GM23338 (cell line): ENCODE measurements around the gene HCN3. TPM values are rescaled to one million over a fixed set of nuclear protein-coding genes. Genes with fewer than 3 reads are reported as not detected.

Experiments
- ATAC-seq: fragments of 200-7000 bp; cut with Tn5 transposase; 3 replicates; pipeline ENCODE4 v1.9.1; 2020
- DNase-seq: peaks from one replicate; pipeline ENCODE4 v3.0.0-alpha.2; 2015; ENCODE audit warnings: low spot score
- H2AFZ ChIP-seq: fragments of 200-600 bp; sonication (generic); 2 replicates; pipeline ENCODE4 v1.8.0; 2016; ENCODE audit warnings: antibody characterized with exemption, mild to moderate bottlenecking, moderate library complexity
- H3F3A ChIP-seq: fragments of 200-600 bp; sonication (generic); replicated peaks from 2 replicates; pipeline ENCODE4 v1.8.0; 2017; ENCODE audit warnings: antibody characterized with exemption, mixed run types, low read depth
- H3K27ac ChIP-seq: fragments of 200-600 bp; sonication (generic); 2 replicates; pipeline ENCODE4 v1.6.1; 2016; ENCODE audit warnings: low read depth
- H3K27me3 ChIP-seq: fragments of 200-600 bp; sonication (generic); 2 replicates; pipeline ENCODE4 v1.8.0; 2016; ENCODE audit warnings: mild to moderate bottlenecking, mixed run types, moderate library complexity; ENCODE audit not compliant: insufficient read depth
- H3K36me3 ChIP-seq: fragments of 200-600 bp; sonication (generic); 2 replicates; pipeline ENCODE4 v1.8.0; 2016; ENCODE audit warnings: mild to moderate bottlenecking; ENCODE audit not compliant: insufficient read depth
- H3K4me1 ChIP-seq: fragments of 200-600 bp; sonication (generic); 2 replicates; pipeline ENCODE4 v1.8.0; 2016; ENCODE audit warnings: mild to moderate bottlenecking, moderate library complexity; ENCODE audit not compliant: insufficient read depth
- H3K4me2 ChIP-seq: fragments of 200-600 bp; sonication (generic); 2 replicates; pipeline ENCODE4 v1.7.1; 2017; ENCODE audit warnings: mixed run types
- H3K4me3 ChIP-seq: fragments of 200-600 bp; sonication (generic); 2 replicates; pipeline ENCODE4 v1.6.1; 2016; ENCODE audit warnings: mixed run types
- H3K79me2 ChIP-seq: fragments of 200-600 bp; sonication (generic); replicated peaks from 2 replicates; pipeline ENCODE4 v1.8.0; 2017; ENCODE audit warnings: mild to moderate bottlenecking; ENCODE audit not compliant: insufficient read depth
- H3K9me2 ChIP-seq: fragments of 200-600 bp; sonication (generic); 2 replicates; pipeline ENCODE4 v1.8.0; 2017; ENCODE audit not compliant: insufficient read depth
- H4K20me1 ChIP-seq: fragments of 200-600 bp; sonication (generic); replicated peaks from 2 replicates; pipeline ENCODE4 v1.8.0; 2017; ENCODE audit warnings: mild to moderate bottlenecking; ENCODE audit not compliant: insufficient read depth
- H3K27ac Mint-ChIP-seq: 2 replicates; pipeline ENCODE4 v1.8.0; 2020; ENCODE audit warnings: inconsistent platforms, mild to moderate bottlenecking, moderate library complexity, mixed read lengths
- H3K27me3 Mint-ChIP-seq: 3 replicates; pipeline ENCODE4 v1.8.0; 2022; ENCODE audit warnings: low read depth, mild to moderate bottlenecking, moderate library complexity, mixed read lengths, inconsistent platforms; ENCODE audit not compliant: insufficient read depth, poor library complexity
- H3K36me3 Mint-ChIP-seq: 3 replicates; pipeline ENCODE4 v1.8.0; 2021; ENCODE audit warnings: low read depth, mild to moderate bottlenecking, inconsistent platforms, moderate library complexity, mixed read lengths
- H3K4me1 Mint-ChIP-seq: 3 replicates; pipeline ENCODE4 v1.8.0; 2020; ENCODE audit warnings: mild to moderate bottlenecking, inconsistent platforms, mixed read lengths
- H3K4me3 Mint-ChIP-seq: 3 replicates; pipeline ENCODE4 v1.8.0; 2021; ENCODE audit warnings: moderate library complexity, mild to moderate bottlenecking, inconsistent platforms, mixed read lengths
- H3K9me3 Mint-ChIP-seq: 3 replicates; pipeline ENCODE4 v1.8.0; 2020; ENCODE audit warnings: moderate library complexity, mild to moderate bottlenecking, inconsistent platforms, mixed read lengths
- CREB1 ChIP-seq: fragments of 250-450 bp; sonication (Bioruptor Pico); IDR thresholded peaks from 2 replicates; pipeline ENCODE4 v1.5.0; 2020; ENCODE audit warnings: low read depth, mild to moderate bottlenecking, moderate library complexity
- CTCF ChIP-seq, 2 experiments: fragments of 200-600 bp in 1 of 2; sonication (generic) in 1 of 2; conservative IDR thresholded peaks; 2 replicates each; pipeline versions ENCODE4 v1.5.1 to v1.6.1; 2016 to 2017; ENCODE audit warnings: antibody characterized with exemption in 2 of 2, low read depth in 2 of 2, mild to moderate bottlenecking in 2 of 2, moderate library complexity in 1 of 2
- ETS1 ChIP-seq: IDR thresholded peaks from 2 replicates; pipeline ENCODE4 v1.6.1; 2016; ENCODE audit warnings: antibody characterized with exemption
- EZH2 ChIP-seq: fragments of 200-600 bp; sonication (generic); IDR thresholded peaks from one replicate; pipeline ENCODE4 v1.8.0; 2017; ENCODE audit warnings: antibody characterized with exemption, mild to moderate bottlenecking, low read depth; ENCODE audit not compliant: unreplicated experiment
- EZH2phosphoT487 ChIP-seq: fragments of 200-600 bp; sonication (generic); IDR thresholded peaks from one replicate; pipeline ENCODE4 v1.8.1; 2018; ENCODE audit warnings: antibody characterized with exemption; ENCODE audit not compliant: unreplicated experiment
- JUNB ChIP-seq: IDR thresholded peaks from one replicate; pipeline ENCODE4 v1.6.1; 2016; ENCODE audit warnings: antibody characterized with exemption; ENCODE audit not compliant: unreplicated experiment
- NANOG ChIP-seq: IDR thresholded peaks from 2 replicates; pipeline ENCODE4 v1.6.1; 2016; ENCODE audit warnings: antibody characterized with exemption, borderline replicate concordance
- POLR2AphosphoS5 ChIP-seq: IDR thresholded peaks from 2 replicates; pipeline ENCODE4 v1.6.1; 2016; ENCODE audit warnings: antibody characterized with exemption, low read depth
- STAT1 ChIP-seq: IDR thresholded peaks from one replicate; pipeline ENCODE4 v1.6.1; 2016; ENCODE audit warnings: antibody characterized with exemption; ENCODE audit not compliant: unreplicated experiment
- ZNF114 ChIP-seq: fragments of 250-450 bp; sonication (Bioruptor Pico); IDR thresholded peaks from 2 replicates; pipeline ENCODE4 v1.5.0; 2020; ENCODE audit warnings: mild to moderate bottlenecking, moderate library complexity
- ZNF331 ChIP-seq: fragments of 250-450 bp; sonication (Bioruptor Pico); IDR thresholded peaks from 2 replicates; pipeline ENCODE4 v1.5.0; 2020; ENCODE audit warnings: low read depth, mild to moderate bottlenecking, moderate library complexity
- polyA plus RNA-seq: library from polyadenylated mRNA; unstranded; fragments of >200 nt; fragmentation: Nextera tagmentation; extraction: Ambion mirVana; gene quantifications from 2 replicates; pipeline ENCODE4 v1.2.1, GENCODE V29; 2016
- total RNA-seq: library from RNA; depleted of rRNA; stranded (reverse); fragments of >200 nt; shearing (Covaris generic); gene quantifications from 2 replicates; pipeline ENCODE4 v1.2.3, GENCODE V29; 2014
- TF ChIP-seq, protein P1 (sequence below): IDR thresholded peaks from one replicate; pipeline ENCODE4 v1.6.1; 2018; ENCODE audit warnings: antibody characterized with exemption; ENCODE audit not compliant: unreplicated experiment
- TF ChIP-seq, protein P2 (sequence below): fragments of 250-450 bp; sonication (Bioruptor Pico); IDR thresholded peaks from 2 replicates; pipeline ENCODE4 v1.5.0; 2020; ENCODE audit warnings: mild to moderate bottlenecking, moderate library complexity

The HCN3 gene
- total and polyA plus RNA-seq, 2 experiments from 2014 or later, result 3.4 to 4.9 TPM

DNA sequence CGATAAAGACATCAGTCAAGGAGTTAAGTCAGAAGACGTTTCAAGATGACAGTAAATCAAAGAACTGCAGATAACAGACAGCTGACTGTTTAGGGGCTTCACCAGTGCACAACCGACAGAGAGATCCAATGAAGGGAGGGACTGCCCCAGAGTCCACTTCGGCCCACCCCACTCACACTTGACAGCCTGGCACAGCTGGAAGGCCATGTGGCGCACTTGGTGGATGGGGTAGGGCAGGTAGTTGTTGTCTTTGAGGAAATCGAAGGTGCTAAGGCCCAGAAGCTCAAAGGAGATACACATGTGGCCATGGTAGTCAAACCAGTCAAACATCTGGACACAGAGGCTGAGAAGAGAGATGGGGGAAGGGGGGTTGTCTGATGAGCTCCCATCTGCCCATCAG lies 10.7 kb upstream of the HCN3 start:
- Histone ChIP-seq H3K4me3 (no peak overlapping the region), H3K4me2 (no peak overlapping the region), H3K27ac (no peak overlapping the region), H3K27me3 (no peaks in the 10 kb centered on the region), H3K4me1 (0 out of 2 replicates have a peak, but pooled peaks cover under 1% of the 10 kb centered on the region), H3K9me2 (no peaks in the 10 kb centered on the region), H2AFZ (no peak overlapping the region), H4K20me1 (peaks cover 21% of the 10 kb centered on the region), H3K36me3 (peaks cover 76% of the 10 kb centered on the region), H3F3A (peaks cover 76% of the 10 kb centered on the region), H3K79me2 (peaks cover 20% of the 10 kb centered on the region)
- TF ChIP-seq EZH2 (no peak), POLR2AphosphoS5 (no peak), ZNF331 (CRISPR knock-in tag) (no peak), ZNF114 (CRISPR knock-in tag) (no peak), NANOG (no peak), EZH2phosphoT487 (no peak), CTCF (conservative IDR thresholded peaks at IDR 0.05; ENCODE audit: low read depth in 2 of 2) (no peak), ETS1 (no peak), STAT1 (no peak), JUNB (no peak), CREB1 (CRISPR knock-in tag) (no peak)
- TF ChIP-seq, protein P1, sequence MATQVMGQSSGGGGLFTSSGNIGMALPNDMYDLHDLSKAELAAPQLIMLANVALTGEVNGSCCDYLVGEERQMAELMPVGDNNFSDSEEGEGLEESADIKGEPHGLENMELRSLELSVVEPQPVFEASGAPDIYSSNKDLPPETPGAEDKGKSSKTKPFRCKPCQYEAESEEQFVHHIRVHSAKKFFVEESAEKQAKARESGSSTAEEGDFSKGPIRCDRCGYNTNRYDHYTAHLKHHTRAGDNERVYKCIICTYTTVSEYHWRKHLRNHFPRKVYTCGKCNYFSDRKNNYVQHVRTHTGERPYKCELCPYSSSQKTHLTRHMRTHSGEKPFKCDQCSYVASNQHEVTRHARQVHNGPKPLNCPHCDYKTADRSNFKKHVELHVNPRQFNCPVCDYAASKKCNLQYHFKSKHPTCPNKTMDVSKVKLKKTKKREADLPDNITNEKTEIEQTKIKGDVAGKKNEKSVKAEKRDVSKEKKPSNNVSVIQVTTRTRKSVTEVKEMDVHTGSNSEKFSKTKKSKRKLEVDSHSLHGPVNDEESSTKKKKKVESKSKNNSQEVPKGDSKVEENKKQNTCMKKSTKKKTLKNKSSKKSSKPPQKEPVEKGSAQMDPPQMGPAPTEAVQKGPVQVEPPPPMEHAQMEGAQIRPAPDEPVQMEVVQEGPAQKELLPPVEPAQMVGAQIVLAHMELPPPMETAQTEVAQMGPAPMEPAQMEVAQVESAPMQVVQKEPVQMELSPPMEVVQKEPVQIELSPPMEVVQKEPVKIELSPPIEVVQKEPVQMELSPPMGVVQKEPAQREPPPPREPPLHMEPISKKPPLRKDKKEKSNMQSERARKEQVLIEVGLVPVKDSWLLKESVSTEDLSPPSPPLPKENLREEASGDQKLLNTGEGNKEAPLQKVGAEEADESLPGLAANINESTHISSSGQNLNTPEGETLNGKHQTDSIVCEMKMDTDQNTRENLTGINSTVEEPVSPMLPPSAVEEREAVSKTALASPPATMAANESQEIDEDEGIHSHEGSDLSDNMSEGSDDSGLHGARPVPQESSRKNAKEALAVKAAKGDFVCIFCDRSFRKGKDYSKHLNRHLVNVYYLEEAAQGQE, result no peak
- TF ChIP-seq, protein P2, sequence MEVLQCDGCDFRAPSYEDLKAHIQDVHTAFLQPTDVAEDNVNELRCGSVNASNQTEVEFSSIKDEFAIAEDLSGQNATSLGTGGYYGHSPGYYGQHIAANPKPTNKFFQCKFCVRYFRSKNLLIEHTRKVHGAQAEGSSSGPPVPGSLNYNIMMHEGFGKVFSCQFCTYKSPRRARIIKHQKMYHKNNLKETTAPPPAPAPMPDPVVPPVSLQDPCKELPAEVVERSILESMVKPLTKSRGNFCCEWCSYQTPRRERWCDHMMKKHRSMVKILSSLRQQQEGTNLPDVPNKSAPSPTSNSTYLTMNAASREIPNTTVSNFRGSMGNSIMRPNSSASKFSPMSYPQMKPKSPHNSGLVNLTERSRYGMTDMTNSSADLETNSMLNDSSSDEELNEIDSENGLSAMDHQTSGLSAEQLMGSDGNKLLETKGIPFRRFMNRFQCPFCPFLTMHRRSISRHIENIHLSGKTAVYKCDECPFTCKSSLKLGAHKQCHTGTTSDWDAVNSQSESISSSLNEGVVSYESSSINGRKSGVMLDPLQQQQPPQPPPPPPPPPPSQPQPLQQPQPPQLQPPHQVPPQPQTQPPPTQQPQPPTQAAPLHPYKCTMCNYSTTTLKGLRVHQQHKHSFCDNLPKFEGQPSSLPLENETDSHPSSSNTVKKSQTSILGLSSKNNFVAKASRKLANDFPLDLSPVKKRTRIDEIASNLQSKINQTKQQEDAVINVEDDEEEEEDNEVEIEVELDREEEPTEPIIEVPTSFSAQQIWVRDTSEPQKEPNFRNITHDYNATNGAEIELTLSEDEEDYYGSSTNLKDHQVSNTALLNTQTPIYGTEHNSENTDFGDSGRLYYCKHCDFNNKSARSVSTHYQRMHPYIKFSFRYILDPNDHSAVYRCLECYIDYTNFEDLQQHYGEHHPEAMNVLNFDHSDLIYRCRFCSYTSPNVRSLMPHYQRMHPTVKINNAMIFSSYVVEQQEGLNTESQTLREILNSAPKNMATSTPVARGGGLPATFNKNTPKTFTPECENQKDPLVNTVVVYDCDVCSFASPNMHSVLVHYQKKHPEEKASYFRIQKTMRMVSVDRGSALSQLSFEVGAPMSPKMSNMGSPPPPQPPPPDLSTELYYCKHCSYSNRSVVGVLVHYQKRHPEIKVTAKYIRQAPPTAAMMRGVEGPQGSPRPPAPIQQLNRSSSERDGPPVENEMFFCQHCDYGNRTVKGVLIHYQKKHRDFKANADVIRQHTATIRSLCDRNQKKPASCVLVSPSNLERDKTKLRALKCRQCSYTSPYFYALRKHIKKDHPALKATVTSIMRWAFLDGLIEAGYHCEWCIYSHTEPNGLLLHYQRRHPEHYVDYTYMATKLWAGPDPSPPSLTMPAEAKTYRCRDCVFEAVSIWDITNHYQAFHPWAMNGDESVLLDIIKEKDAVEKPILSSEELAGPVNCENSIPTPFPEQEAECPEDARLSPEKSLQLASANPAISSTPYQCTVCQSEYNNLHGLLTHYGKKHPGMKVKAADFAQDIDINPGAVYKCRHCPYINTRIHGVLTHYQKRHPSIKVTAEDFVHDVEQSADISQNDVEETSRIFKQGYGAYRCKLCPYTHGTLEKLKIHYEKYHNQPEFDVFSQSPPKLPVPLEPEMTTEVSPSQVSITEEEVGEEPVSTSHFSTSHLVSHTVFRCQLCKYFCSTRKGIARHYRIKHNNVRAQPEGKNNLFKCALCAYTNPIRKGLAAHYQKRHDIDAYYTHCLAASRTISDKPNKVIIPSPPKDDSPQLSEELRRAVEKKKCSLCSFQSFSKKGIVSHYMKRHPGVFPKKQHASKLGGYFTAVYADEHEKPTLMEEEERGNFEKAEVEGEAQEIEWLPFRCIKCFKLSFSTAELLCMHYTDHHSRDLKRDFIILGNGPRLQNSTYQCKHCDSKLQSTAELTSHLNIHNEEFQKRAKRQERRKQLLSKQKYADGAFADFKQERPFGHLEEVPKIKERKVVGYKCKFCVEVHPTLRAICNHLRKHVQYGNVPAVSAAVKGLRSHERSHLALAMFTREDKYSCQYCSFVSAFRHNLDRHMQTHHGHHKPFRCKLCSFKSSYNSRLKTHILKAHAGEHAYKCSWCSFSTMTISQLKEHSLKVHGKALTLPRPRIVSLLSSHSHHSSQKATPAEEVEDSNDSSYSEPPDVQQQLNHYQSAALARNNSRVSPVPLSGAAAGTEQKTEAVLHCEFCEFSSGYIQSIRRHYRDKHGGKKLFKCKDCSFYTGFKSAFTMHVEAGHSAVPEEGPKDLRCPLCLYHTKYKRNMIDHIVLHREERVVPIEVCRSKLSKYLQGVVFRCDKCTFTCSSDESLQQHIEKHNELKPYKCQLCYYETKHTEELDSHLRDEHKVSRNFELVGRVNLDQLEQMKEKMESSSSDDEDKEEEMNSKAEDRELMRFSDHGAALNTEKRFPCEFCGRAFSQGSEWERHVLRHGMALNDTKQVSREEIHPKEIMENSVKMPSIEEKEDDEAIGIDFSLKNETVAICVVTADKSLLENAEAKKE (CRISPR knock-in tag), result no peak
- Mint-ChIP-seq H3K36me3 (peaks cover 89% of the 10 kb centered on the region), H3K27ac (no peak overlapping the region), H3K9me3 (peaks cover 7% of the 10 kb centered on the region; the same call in 1 of the 3 replicates), H3K4me1 (peaks cover 10% of the 10 kb centered on the region; the same call in 2 of the 3 replicates), H3K27me3 (peaks cover 14% of the 10 kb centered on the region), H3K4me3 (no peak overlapping the region)
- DNase-seq (no peak), ATAC-seq (no peak)
